Adrenal gland (tissue), 5 donors: ENCODE measurements around the gene THBD.

Experiments
- POLR2A ChIP-seq, 2 donors: fragments of 450-650 bp; IDR thresholded peaks; one replicate each; pipeline ENCODE4 v1.6.1; 2017; ENCODE audit warnings: antibody characterized with exemption in 2 of 2, mild to moderate bottlenecking in 2 of 2, moderate library complexity in 1 of 2
- TF ChIP-seq, protein P1 (sequence below), 6 experiments: fragments of 450-650 bp in 4 of 6; fragments of 200-600 bp in 2 of 6; sonication (generic) in 1 of 6; IDR thresholded peaks; 1 replicate in 5 of 6; 2 replicates in 1 of 6; pipeline versions ENCODE4 v1.5.1 to v1.8.0; 2016 to 2021; ENCODE audit warnings: antibody characterized with exemption in 6 of 6, mild to moderate bottlenecking in 2 of 6, moderate library complexity in 1 of 6
- donor health status: DM: no; HTN: no; CAD: no.

GRCh38 chr20:23081263-23081819 lies 31.9 kb upstream of the THBD start:
- TF ChIP-seq, protein P1, sequence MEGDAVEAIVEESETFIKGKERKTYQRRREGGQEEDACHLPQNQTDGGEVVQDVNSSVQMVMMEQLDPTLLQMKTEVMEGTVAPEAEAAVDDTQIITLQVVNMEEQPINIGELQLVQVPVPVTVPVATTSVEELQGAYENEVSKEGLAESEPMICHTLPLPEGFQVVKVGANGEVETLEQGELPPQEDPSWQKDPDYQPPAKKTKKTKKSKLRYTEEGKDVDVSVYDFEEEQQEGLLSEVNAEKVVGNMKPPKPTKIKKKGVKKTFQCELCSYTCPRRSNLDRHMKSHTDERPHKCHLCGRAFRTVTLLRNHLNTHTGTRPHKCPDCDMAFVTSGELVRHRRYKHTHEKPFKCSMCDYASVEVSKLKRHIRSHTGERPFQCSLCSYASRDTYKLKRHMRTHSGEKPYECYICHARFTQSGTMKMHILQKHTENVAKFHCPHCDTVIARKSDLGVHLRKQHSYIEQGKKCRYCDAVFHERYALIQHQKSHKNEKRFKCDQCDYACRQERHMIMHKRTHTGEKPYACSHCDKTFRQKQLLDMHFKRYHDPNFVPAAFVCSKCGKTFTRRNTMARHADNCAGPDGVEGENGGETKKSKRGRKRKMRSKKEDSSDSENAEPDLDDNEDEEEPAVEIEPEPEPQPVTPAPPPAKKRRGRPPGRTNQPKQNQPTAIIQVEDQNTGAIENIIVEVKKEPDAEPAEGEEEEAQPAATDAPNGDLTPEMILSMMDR (IDR thresholded peaks at IDR 0.05) = no peak
- no peak for TF ChIP-seq POLR2A (IDR thresholded peaks at IDR 0.05)
